Uterus (tissue), 4 donors: Measurements from ENCODE around the gene ATP13A2. TPM values are rescaled to one million over a fixed set of nuclear protein-coding genes. Genes with fewer than 3 reads are reported as not detected.

Experiments used
- DNase-seq, 2 donors: peaks; one replicate each; pipeline ENCODE4 v3.0.0-alpha.2; 2019 to 2020
- H3K27ac ChIP-seq, 2 donors: fragments of 200-600 bp; sonication (generic); 1 replicate in 1 of 2; 2 replicates in 1 of 2; pipeline ENCODE4 v1.5.1; 2016 to 2018
- H3K27me3 ChIP-seq, 2 donors: fragments of 200-600 bp; sonication (generic); one replicate each; pipeline ENCODE4 v1.5.1; 2018 to 2019; ENCODE audit warnings: control low read depth in 1 of 2
- H3K36me3 ChIP-seq, 2 donors: fragments of 200-600 bp; sonication (generic); one replicate each; pipeline ENCODE4 v1.5.1; 2019; ENCODE audit warnings: control low read depth in 1 of 2
- H3K4me1 ChIP-seq, 2 donors: fragments of 200-600 bp; sonication (generic); one replicate each; pipeline ENCODE4 v1.5.1; 2018 to 2019; ENCODE audit warnings: control low read depth in 1 of 2
- H3K4me3 ChIP-seq, 2 donors: fragments of 200-600 bp; sonication (generic); 1 replicate in 1 of 2; 2 replicates in 1 of 2; pipeline ENCODE4 v1.5.1; 2018 to 2019; ENCODE audit warnings: mild to moderate bottlenecking in 1 of 2
- H3K9me3 ChIP-seq, 2 donors: fragments of 200-600 bp; sonication (generic); one replicate each; pipeline ENCODE4 v1.5.1; 2019; ENCODE audit warnings: control low read depth in 1 of 2
- POLR2A ChIP-seq, 2 donors: fragments of 450-650 bp; IDR thresholded peaks; one replicate each; pipeline ENCODE4 v1.6.1; 2016; ENCODE audit warnings: antibody characterized with exemption in 2 of 2, mild to moderate bottlenecking in 1 of 2, moderate library complexity in 1 of 2
- intact Hi-C: fragments of 100-400 bp; cut with DNase I; formaldehyde crosslinking; loops from one replicate; pipeline ENCODE4 v1.15.1; 2023; ENCODE audit warnings: low total_unique reads
- total RNA-seq, 4 donors: library from RNA; depleted of rRNA in 3 of 4; stranded (reverse); fragments of >200 nt in 3 of 4; gene quantifications; one replicate each; pipeline versions ENCODE4 v1.1.0 to v1.2.4, GENCODE V29; 2014 to 2023
- TF ChIP-seq, protein P1 (sequence below), 4 experiments: fragments of 200-600 bp in 2 of 4; fragments of 450-650 bp in 2 of 4; sonication (generic) in 2 of 4; IDR thresholded peaks; one replicate each; pipeline ENCODE4 v1.5.1; 2016 to 2019; ENCODE audit warnings: antibody characterized with exemption in 4 of 4, mild to moderate bottlenecking in 2 of 4, moderate library complexity in 1 of 4
- donor health status: DM: yes; HTN: yes; CAD: no.

ATP13A2 gene
- total RNA-seq, 4 donors from 2014 or later, result 8.5 to 31.4 (median 19.7) TPM

DNA sequence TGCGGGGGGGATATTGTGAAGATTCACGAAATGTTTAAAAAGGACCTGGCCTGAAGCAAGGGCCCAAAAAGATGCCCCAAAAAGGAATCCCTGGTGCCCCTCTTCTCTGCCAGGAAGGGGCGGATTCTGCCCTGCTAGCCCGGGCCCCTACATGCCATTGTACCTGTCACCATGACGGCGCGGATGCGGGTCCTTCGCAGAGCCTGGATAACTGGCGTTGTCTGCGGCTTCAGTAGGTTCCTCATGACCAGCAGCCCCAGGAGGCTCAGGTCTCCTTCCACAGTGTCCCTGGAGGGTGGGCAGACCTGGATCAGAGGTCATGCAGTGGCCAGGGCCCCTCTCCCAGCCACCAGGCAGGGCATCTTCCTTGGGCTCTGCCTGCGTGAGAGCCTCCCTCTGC lies 20.2 kb downstream of the ATP13A2 start:
- no peak overlapping the region for H3K27ac ChIP-seq
- no peaks in the 10 kb centered on the region for H3K27me3 ChIP-seq
- no peak for DNase-seq

DNA sequence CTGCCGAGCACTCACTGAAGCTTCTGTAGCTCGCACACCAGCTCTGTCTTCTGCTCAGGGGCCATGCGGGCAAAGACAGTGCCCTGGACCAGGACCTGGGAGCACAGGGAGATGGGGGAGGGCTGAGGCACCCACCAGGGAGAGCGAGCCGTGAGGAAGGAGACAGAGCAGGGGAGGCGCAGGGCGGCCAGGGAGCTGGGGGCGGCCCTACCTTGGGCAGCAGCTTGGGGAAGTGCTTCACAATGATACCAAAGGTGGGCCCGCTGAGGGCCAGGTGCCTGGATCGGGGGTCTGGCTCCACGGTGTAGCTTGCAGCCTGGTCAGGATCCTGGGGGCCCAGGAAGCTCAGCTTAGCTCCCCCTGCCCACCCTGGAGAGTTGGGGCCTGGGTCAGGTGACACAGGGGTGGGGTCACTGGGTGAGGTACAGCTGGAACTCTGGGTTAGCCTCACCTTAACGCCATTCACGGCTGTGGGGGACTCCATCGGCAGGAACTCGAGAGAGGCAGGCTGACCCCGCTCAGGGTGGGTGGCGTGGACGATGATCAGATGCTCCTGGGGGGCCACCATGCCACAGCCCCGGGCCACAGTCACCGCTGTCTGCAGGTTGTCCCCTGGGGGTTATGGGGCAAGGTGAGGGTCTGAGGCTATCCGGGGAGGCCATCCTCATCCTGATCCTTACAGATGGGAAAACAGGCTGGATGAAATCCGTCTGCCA lies 21.9 kb downstream of the ATP13A2 start:
- no peak overlapping the region for H3K27ac ChIP-seq
- H3K4me3 ChIP-seq, result no peak overlapping the region
- no peaks in the 10 kb centered on the region for H3K27me3 ChIP-seq
- no peaks in the 10 kb centered on the region for H3K9me3 ChIP-seq
- no peaks in the 10 kb centered on the region for H3K36me3 ChIP-seq
- H3K4me1 ChIP-seq, result no peaks in the 10 kb centered on the region
- TF ChIP-seq POLR2A (IDR thresholded peaks at IDR 0.05), result no peak
- TF ChIP-seq, protein P1, sequence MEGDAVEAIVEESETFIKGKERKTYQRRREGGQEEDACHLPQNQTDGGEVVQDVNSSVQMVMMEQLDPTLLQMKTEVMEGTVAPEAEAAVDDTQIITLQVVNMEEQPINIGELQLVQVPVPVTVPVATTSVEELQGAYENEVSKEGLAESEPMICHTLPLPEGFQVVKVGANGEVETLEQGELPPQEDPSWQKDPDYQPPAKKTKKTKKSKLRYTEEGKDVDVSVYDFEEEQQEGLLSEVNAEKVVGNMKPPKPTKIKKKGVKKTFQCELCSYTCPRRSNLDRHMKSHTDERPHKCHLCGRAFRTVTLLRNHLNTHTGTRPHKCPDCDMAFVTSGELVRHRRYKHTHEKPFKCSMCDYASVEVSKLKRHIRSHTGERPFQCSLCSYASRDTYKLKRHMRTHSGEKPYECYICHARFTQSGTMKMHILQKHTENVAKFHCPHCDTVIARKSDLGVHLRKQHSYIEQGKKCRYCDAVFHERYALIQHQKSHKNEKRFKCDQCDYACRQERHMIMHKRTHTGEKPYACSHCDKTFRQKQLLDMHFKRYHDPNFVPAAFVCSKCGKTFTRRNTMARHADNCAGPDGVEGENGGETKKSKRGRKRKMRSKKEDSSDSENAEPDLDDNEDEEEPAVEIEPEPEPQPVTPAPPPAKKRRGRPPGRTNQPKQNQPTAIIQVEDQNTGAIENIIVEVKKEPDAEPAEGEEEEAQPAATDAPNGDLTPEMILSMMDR (IDR thresholded peaks at IDR 0.05), result no peak
- intact Hi-C loops, result no loop called here
- DNase-seq, result no peak

More for the DNA sequence above, 20.2 kb downstream of the ATP13A2 start:
- TF ChIP-seq POLR2A (IDR thresholded peaks at IDR 0.05), result no peak
- TF ChIP-seq, protein P1 (IDR thresholded peaks at IDR 0.05), result no peak
- intact Hi-C loops, result no loop called here
- H3K9me3 ChIP-seq, result no peaks in the 10 kb centered on the region
- no peak overlapping the region for H3K4me3 ChIP-seq
- H3K4me1 ChIP-seq, result no peaks in the 10 kb centered on the region
- no peaks in the 10 kb centered on the region for H3K36me3 ChIP-seq

DNA sequence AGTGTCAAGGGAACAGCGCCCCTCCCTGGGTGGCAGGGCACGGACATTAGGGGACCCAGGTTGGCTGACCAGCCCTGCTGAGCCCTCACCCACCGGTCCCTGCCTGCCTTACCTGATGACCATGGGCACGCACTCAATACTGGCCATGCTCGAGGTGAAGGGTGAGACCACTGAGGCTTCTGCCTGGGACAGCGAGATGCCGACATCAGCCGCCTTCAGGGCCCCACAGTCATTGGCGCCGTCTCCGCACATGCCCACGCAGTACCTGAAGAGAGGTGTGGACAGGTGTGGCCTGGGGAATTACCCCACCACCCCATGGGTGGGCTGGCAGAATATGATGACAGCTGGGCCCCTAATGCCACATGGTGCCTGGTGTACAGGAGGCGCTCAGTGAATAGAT lies 23.5 kb downstream of the ATP13A2 start:
- DNase-seq, result no peak
- Histone ChIP-seq H3K27ac (no peak overlapping the region), H3K4me3 (no peak overlapping the region), H3K27me3 (no peaks in the 10 kb centered on the region), H3K9me3 (no peaks in the 10 kb centered on the region), H3K36me3 (no peaks in the 10 kb centered on the region), H3K4me1 (no peaks in the 10 kb centered on the region)
- TF ChIP-seq, protein P1 (IDR thresholded peaks at IDR 0.05), result no peak
- no peak for TF ChIP-seq POLR2A (IDR thresholded peaks at IDR 0.05)
- intact Hi-C loops, result no loop called here

DNA sequence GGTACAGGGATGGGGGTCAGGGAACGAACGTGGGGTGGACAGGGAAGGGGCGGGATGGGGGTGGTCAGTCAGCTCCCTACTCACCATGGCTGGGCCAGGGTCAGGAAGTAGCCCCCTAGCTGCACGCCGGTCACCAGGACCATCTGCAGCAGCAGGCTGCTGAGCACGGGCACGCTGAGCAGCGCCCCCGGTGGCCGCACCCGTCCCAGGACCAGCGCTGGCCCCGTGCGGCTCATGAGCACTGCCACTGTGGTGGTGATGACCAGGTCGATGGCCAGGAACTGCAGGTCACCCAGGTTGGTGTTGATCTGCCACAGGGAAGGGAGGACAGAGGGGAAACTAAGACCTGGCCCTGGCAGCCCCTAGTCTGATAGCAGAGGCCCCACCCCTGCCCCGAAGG lies 24.8 kb downstream of the ATP13A2 start:
- no peak for TF ChIP-seq POLR2A (IDR thresholded peaks at IDR 0.05)
- TF ChIP-seq, protein P1 (IDR thresholded peaks at IDR 0.05), result no peak
- intact Hi-C loops, result no loop called here
- DNase-seq, result no peak
- no peaks in the 10 kb centered on the region for H3K36me3 ChIP-seq
- no peaks in the 10 kb centered on the region for H3K9me3 ChIP-seq
- H3K4me1 ChIP-seq, result no peaks in the 10 kb centered on the region
- no peak overlapping the region for H3K27ac ChIP-seq
- no peaks in the 10 kb centered on the region for H3K27me3 ChIP-seq
- H3K4me3 ChIP-seq, result no peak overlapping the region

DNA sequence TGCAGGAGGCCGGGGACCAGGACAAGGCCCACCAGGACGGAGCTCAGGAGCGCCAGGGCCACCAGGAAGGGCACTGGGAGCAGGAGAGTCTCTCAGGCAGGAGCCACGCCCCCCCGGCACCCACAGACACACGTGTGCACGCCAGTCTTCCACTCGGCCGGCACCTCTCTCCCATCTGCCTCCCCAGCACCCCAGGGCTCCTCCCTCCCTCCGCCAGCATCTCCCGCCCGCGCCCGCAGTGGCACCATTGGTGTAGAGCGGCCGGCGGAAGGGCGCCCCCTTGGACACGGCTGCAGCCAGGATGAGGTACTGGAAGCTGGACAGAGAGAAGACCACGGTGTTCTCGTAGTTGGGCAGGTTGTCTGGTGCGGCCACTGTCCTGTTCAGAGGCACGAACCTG lies 25.2 kb downstream of the ATP13A2 start:
- intact Hi-C loops, result no loop called here
- H3K36me3 ChIP-seq, result no peaks in the 10 kb centered on the region
- TF ChIP-seq, protein P1 (IDR thresholded peaks at IDR 0.05), result no peak
- TF ChIP-seq POLR2A (IDR thresholded peaks at IDR 0.05), result no peak
- no peak overlapping the region for H3K4me3 ChIP-seq
- H3K27ac ChIP-seq, result no peak overlapping the region
- DNase-seq, result no peak
- no peaks in the 10 kb centered on the region for H3K4me1 ChIP-seq
- H3K9me3 ChIP-seq, result no peaks in the 10 kb centered on the region
- no peaks in the 10 kb centered on the region for H3K27me3 ChIP-seq
